ENCODE results near the gene KIAA0930.

KIAA0930 gene

GRCh38 chr22:45172881-45173585, 67.7 kb downstream of the KIAA0930 start:
- no peak for DNase-seq (ENCODE audit: low spot score)

- DNase-seq (ENCODE audit: low spot score) = no peak
Observed at GRCh38 chr22:45171830-45172229, 68.9 kb downstream of the KIAA0930 start.

GRCh38 chr22:45169591-45170466, 70.9 kb downstream of the KIAA0930 start:
- no peak for DNase-seq (ENCODE audit: low spot score)

DNA sequence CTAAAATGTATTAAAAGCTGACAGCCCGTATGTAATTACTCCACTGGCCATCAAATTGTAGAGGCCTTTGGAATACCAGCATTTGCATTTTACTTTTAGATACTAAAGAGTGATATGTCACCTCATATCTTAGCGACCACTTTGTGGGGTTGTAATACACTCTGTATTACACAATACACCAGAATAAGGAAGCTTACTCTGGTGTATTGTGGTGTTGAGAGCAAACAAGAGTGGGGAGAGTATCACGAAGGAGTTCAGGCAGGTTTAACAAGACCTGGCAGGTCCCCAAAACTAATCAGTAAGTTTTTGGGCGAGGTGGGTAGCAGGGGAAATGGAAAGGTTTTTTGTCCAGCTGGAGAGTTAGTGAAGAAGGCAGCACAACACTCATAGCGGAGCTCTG, 73.8 kb downstream of the KIAA0930 start:
- no peak for DNase-seq (ENCODE audit: low spot score)

DNA sequence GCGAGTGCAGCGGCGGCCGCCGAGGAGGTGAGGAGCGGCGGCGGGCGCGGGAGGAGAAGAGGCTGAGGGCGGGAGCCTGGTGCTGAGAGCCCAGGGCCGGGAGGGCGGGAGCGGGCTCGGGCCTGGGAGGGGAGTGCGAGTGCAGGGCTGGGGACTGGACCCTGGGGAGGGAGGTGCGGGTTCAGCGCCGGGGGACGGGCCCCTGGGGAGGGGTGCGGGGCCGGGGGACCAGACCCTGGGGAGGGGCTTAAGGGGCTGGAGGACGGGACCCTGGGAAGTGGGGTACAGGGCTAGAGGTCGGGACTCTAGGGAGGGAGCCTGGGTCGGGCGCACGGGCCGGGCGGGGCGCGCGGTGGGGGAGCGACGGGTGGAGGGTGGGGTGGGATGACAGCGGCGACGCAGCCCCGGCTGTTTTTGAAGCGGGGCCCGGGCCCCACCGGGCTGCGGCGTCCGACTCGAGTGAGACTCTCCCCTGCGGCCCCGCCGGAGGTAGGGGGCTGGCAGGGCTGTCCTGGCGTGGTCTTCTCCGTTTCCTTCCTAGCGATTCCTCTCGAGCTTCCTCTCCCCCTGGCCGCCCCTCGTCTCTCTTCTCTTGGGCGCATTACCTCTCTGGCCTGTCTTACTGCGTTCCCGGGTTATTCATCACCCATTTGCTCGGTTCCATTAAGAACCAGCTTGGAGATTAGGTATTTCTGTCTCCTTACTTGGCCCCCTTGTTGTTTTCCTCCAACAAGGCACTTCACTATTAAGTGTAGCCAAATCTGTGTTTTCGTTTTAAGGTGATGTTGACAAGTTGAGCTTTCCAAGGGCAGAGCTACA, 76.2 kb downstream of the KIAA0930 start:
- DNase-seq (ENCODE audit: low spot score) = no peak

DNA sequence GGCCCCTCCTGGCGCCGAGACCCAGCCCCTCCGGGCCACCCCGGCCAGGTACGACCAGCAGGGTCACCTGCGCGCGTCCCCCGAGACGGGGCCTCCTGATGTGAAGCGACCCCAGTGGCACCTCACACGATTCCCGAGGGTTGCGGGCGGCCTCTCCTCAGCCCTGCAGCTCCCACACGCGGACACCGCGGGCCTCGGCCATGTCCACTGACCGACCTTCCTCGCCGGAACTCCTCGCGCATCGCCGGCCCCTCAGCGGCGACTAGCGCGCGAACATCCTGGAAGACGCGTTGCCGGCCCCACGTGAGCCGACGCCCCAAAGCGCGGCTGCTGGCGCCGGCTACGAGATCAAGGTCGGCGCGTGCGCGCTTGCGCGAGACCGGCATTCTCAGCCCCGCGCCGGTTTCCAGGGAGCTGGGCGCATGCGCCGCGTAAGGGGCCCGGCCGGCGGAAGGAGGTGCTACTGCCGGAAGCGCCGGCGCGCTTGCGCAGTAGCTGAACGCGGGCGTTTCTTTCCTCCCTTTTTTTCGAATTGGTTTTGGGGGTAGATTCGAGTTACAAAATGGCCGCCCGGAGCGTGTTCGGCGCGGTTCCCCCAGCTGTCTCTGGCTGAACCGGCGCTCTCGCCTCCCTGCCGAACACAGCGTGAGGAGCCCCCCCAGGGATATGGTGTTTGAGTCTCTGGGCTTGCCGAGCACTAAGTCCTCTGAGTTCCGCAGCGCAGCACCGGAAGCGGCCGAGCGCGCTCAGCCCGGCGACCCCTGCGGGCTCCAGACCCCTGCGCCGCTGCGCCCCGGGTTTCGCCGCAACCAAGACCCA, 77.0 kb downstream of the KIAA0930 start, which contains the start of gene NUP50:
NUP50 (plus strand) TSS at position 475 of the 819 bp plus-strand sequence. CDS start 4,253 bp downstream, outside the sequence.
- peak; percentile 91 for DNase-seq (ENCODE audit: low spot score)

- DNase-seq (ENCODE audit: low spot score) = peak; percentile 32
Observed at GRCh38 chr22:45163099-45163450, 77.6 kb downstream of the KIAA0930 start.

- no peak for DNase-seq (ENCODE audit: low spot score)
Observed at GRCh38 chr22:45162531-45162930, 78.2 kb downstream of the KIAA0930 start.

- no peak for DNase-seq (ENCODE audit: low spot score)
Observed at GRCh38 chr22:45159652-45160462, 80.8 kb downstream of the KIAA0930 start.

DNA sequence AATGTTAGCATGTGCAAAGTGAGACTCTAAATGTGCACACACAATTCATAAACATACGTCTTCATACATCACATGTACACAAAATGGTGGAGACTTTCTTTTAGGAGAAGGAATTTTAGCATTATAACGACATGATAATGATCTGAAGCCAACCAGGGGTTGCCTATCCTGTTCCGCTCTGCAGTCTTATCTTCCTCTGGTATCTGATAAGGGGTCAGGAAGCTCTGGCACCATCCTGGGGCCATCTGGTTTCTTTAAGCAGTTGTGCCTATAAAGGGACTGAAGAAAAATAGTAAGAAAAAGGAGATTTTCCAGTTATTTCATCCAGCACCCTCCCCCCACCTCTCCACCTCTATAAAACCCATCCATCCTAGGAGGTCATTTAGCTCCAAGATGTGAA, 82.8 kb downstream of the KIAA0930 start:
- DNase-seq (ENCODE audit: low spot score) = no peak

DNA sequence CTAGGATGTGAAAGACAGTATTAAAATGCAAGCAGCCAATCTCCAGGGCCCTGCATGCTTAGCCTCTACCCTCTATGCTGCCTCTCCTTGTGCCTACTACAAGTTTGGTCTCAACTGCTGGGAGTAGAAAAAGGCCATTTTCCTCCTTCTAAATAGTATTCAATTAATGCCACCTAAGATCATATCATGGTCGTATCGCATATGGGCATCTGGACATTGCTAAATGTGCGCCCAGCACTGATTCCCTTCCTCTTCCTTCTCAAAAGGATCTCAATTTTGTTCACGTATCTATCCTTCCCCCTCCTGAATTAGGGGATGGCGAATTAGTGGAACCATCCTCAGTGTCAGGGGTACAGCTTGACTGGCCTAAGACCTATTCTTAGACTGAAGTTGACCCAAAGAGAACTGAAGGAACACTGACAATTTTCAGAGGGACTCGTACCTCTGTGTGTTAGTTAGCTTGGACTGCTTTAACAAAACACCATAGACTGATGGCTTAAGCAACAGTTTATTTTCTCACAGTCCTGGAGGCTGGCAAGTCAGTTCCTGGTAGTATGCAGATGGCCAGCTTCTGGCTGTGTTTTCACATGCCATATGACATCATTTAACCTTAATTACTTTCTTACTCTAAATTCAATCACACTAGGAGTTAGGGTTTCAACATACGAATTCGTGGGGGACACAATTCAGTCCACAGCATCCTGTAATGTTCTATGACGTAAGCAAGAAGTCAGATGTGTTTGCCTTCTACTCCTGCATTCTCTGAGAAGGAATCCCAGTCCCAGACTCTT, 85.4 kb downstream of the KIAA0930 start:
- no peak for DNase-seq (ENCODE audit: low spot score)

- no peak for DNase-seq (ENCODE audit: low spot score)
Observed at GRCh38 chr22:45154383-45154782, 86.3 kb downstream of the KIAA0930 start.

GRCh38 chr22:45151503-45151902, 89.2 kb downstream of the KIAA0930 start:
- DNase-seq (ENCODE audit: low spot score) = no peak

- DNase-seq (ENCODE audit: low spot score) = no peak
Observed at GRCh38 chr22:45150139-45150538, 90.6 kb downstream of the KIAA0930 start.

DNA sequence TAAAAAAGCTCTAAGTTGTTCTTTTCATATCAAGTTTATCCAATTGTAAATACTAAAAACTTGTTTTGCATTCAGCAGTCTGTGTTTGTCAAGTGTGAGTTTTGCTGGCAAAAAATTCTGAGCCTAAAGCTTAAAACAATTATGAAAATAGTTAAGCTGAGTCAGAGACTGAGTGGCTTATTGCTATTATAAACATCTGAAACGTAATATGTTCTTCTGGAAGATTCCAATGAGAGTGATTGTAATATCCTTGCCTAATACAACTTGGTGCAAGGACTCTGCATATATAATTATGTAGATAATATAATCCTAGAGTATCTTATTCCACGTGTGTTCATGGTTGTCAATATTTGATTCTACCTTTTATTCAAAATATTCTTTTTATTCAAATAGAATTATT, 91.0 kb downstream of the KIAA0930 start:
- DNase-seq (ENCODE audit: low spot score) = no peak

DNA sequence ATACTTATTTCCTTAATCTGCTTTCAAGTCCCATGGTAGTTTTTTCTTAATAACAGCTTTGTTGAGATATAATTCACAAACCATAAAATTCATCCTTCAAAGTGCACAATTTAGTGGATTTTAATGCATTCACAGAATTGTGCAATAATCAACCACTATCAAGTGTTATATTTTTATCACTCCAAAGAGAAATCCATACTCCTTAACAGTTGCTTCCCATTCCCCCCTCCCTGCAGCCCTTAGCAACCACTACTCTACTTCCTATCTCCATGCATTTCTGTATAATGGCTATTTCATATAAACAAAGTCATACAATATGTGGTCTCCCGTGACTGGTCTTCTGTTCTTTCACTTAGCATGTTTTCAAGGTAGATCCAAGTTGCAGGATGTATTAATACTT, 95.8 kb downstream of the KIAA0930 start:
- DNase-seq (ENCODE audit: low spot score) = no peak

DNA sequence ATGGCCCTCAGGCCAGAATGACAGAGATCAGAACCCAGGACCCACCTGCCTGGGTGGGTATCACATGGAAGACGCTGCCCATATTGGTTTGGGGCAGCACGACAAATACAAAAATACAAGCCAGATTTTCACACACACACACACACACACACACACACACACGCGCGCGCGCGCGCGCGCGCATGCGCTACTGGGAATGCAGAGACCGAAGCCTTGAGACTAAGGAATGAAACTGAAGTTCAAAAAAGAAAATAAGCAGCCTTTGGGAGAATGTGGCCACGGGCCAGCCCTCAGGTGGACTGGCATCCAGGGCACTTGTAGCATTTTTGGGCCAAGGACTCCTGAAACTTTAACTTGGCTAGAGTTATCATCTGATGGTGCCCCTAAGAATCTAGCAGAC, 98.3 kb downstream of the KIAA0930 start:
- no peak for DNase-seq (ENCODE audit: low spot score)
